A549 treated with Hydrocortisone at 1 μM for 4 hours (cell line): ENCODE data around the gene CLN6. TPM values are rescaled to one million over a fixed set of nuclear protein-coding genes. Genes with fewer than 3 reads are reported as not detected.

Experiments
- total RNA-seq: library from RNA; stranded (reverse); fragments of 200-300 nt; extraction: Qiagen RNA extraction; gene quantifications from 5 replicates; pipeline ENCODE4 v1.2.3, GENCODE V29; 2022

The CLN6 gene
- 70.4 to 83.0 TPM (median 76.8 TPM) in 5 replicates for total RNA-seq

GRCh38 chr15:68229386-68230156, at the start of gene CLN6:
TSS of gene CLN6 (minus strand) at chr15:68229728. CDS start at chr15:68229584, 144 bp downstream.

GRCh38 chr15:68277603-68278344, 48.2 kb upstream of the CLN6 start, which contains the start of gene FEM1B:
TSS of gene FEM1B (plus strand) at chr15:68277745. CDS start at chr15:68278418, 673 bp downstream.

GRCh38 chr15:68204776-68205557, 24.6 kb downstream of the CLN6 start, which contains the start of gene CALML4:
TSS of gene CALML4 (minus strand) at chr15:68205332. CDS start at chr15:68205247, 85 bp downstream.

Other genes starting within 250 kb of the CLN6 start
- gene PIAS1, start 175.4 kb downstream of the CLN6 start, total RNA-seq: 18.3 to 22.3 TPM (median 21.5 TPM) in 5 replicates
- 6.3 to 9.1 TPM (median 8.1 TPM) in 5 replicates for gene CALML4, start 24.4 kb downstream of the CLN6 start, total RNA-seq
- gene FEM1B, start 48.0 kb upstream of the CLN6 start, total RNA-seq: 17.6 to 27.5 TPM (median 23.9 TPM) in 5 replicates
- gene ITGA11, start 202.4 kb upstream of the CLN6 start, total RNA-seq: 2.7 to 7.5 TPM (median 4.6 TPM) in 5 replicates